GM10266 (cell line): ENCODE measurements around the gene NXPH4.
A peak's percentile ranks its signal among the peaks of the same experiment; 100 is the strongest.

Experiments used
- DNase-seq: peaks from one replicate; pipeline ENCODE4 v3.0.0; 2012; ENCODE audit errors: extremely low spot score
- CTCF ChIP-seq: IDR thresholded peaks from 2 replicates; pipeline ENCODE4 v1.5.1; 2012; ENCODE audit warnings: mild to moderate bottlenecking, low read depth; ENCODE audit not compliant: control insufficient read depth, insufficient read depth; ENCODE audit errors: missing control alignments

Gene NXPH4

GRCh38 chr12:57223191-57224165 lies 6.9 kb downstream of the NXPH4 start:
- no peak for DNase-seq
- no peak for TF ChIP-seq CTCF

GRCh38 chr12:57224278-57224972 lies 7.8 kb downstream of the NXPH4 start:
- TF ChIP-seq CTCF = no peak
- no peak for DNase-seq

GRCh38 chr12:57224973-57225679 lies 8.5 kb downstream of the NXPH4 start:
- no peak for DNase-seq

GRCh38 chr12:57225680-57226210 lies 9.2 kb downstream of the NXPH4 start:
- TF ChIP-seq CTCF = no peak
- DNase-seq = no peak

More at GRCh38 chr12:57224973-57225679, 8.5 kb downstream of the NXPH4 start:
- TF ChIP-seq CTCF = peak; percentile 78

- TF ChIP-seq CTCF = no peak
Measured at GRCh38 chr12:57226588-57227314, 10.2 kb downstream of the NXPH4 start.

GRCh38 chr12:57227315-57228115 lies 10.9 kb downstream of the NXPH4 start:
- no peak for TF ChIP-seq CTCF
- no peak for DNase-seq

More at GRCh38 chr12:57226588-57227314, 10.2 kb downstream of the NXPH4 start:
- DNase-seq = no peak
